CD14-positive monocyte (primary cell): ENCODE measurements around the gene CREB3L1. TPM values are rescaled to one million over a fixed set of nuclear protein-coding genes. Genes with fewer than 3 reads are reported as not detected.

ENCODE experiments used
- DNase-seq, 3 donors: peaks; one replicate each; pipeline ENCODE4 v3.0.0-alpha.2; 2011 to 2022
- H2AFZ ChIP-seq: 2 replicates; pipeline ENCODE4 v1.6.0; 2012; ENCODE audit warnings: mild to moderate bottlenecking, low read depth, low read length, inconsistent platforms; ENCODE audit not compliant: insufficient read depth, poor library complexity, severe bottlenecking
- H3K27ac ChIP-seq, 2 donors: 1 replicate in 1 of 2; 2 replicates in 1 of 2; pipeline ENCODE4 v1.5.1; 2012 to 2013; ENCODE audit warnings: low read length in 2 of 2, control low read depth in 1 of 2, inconsistent platforms in 1 of 2, low read depth in 1 of 2, mild to moderate bottlenecking in 1 of 2
- H3K27me3 ChIP-seq, 2 donors: one replicate each; pipeline versions ENCODE4 v1.6.0 to v1.6.1; 2011 to 2013; ENCODE audit warnings: low read length in 2 of 2; ENCODE audit not compliant: control insufficient read depth in 2 of 2, insufficient read depth in 2 of 2
- H3K36me3 ChIP-seq, 2 donors: replicated peaks in 1 of 2; 1 replicate in 1 of 2; 2 replicates in 1 of 2; pipeline versions ENCODE4 v1.5.1 to v1.6.1; 2012 to 2013; ENCODE audit warnings: low read length in 2 of 2, control low read depth in 1 of 2, inconsistent platforms in 1 of 2, mild to moderate bottlenecking in 1 of 2; ENCODE audit not compliant: insufficient read depth in 2 of 2, control insufficient read depth in 1 of 2
- H3K4me1 ChIP-seq, 2 donors: 1 replicate in 1 of 2; 2 replicates in 1 of 2; pipeline versions ENCODE4 v1.5.1 to v1.6.1; 2012 to 2013; ENCODE audit warnings: low read length in 2 of 2, control low read depth in 1 of 2, inconsistent platforms in 1 of 2, mild to moderate bottlenecking in 1 of 2, moderate library complexity in 1 of 2; ENCODE audit not compliant: insufficient read depth in 2 of 2, control insufficient read depth in 1 of 2
- H3K4me2 ChIP-seq: replicated peaks from 2 replicates; pipeline ENCODE3; 2012; ENCODE audit warnings: low read length, moderate library complexity, mild to moderate bottlenecking; ENCODE audit not compliant: poor library complexity, severe bottlenecking; ENCODE audit errors: extremely low read depth
- H3K4me3 ChIP-seq, 3 experiments: fragments of 200-600 bp in 1 of 3; sonication (generic) in 1 of 3; replicated peaks in 1 of 3; 1 replicate in 2 of 3; 2 replicates in 1 of 3; pipeline ENCODE4 v1.5.1; 2011 to 2013; ENCODE audit warnings: low read length in 3 of 3, mild to moderate bottlenecking in 3 of 3, control low read depth in 2 of 3, low read depth in 2 of 3, inconsistent platforms in 1 of 3, moderate library complexity in 1 of 3
- H3K79me2 ChIP-seq: 2 replicates; pipeline ENCODE4 v1.6.0; 2012; ENCODE audit warnings: mild to moderate bottlenecking, control low read depth, inconsistent platforms, low read length, moderate library complexity; ENCODE audit not compliant: insufficient read depth
- H3K9ac ChIP-seq: 2 replicates; pipeline ENCODE4 v1.6.0; 2017; ENCODE audit warnings: low read length, mild to moderate bottlenecking; ENCODE audit not compliant: insufficient read depth, poor library complexity, severe bottlenecking
- H3K9me3 ChIP-seq, 2 donors: replicated peaks in 1 of 2; 1 replicate in 1 of 2; 2 replicates in 1 of 2; pipeline versions ENCODE4 v1.5.1 to v1.6.1; 2012 to 2013; ENCODE audit warnings: low read length in 2 of 2, control low read depth in 1 of 2; ENCODE audit not compliant: control insufficient read depth in 1 of 2, insufficient read depth in 1 of 2
- H4K20me1 ChIP-seq: 2 replicates; pipeline ENCODE4 v1.6.0; 2012; ENCODE audit warnings: mild to moderate bottlenecking, low read length, control low read depth, moderate library complexity; ENCODE audit not compliant: insufficient read depth
- H3K27ac Mint-ChIP-seq, 7 donors: one replicate each; pipeline ENCODE4 v1.8.0; 2020; ENCODE audit warnings: mild to moderate bottlenecking in 7 of 7, mixed read lengths in 7 of 7, moderate library complexity in 6 of 7, inconsistent platforms in 2 of 7
- H3K27me3 Mint-ChIP-seq, 3 donors: one replicate each; pipeline ENCODE4 v1.8.0; 2021 to 2022; ENCODE audit warnings: low read depth in 3 of 3, mild to moderate bottlenecking in 3 of 3, mixed read lengths in 3 of 3, moderate library complexity in 3 of 3, inconsistent platforms in 1 of 3
- H3K36me3 Mint-ChIP-seq, 2 donors: one replicate each; pipeline ENCODE4 v1.8.0; 2020; ENCODE audit warnings: mixed read lengths in 2 of 2, inconsistent platforms in 1 of 2, mild to moderate bottlenecking in 1 of 2
- H3K4me1 Mint-ChIP-seq: one replicate; pipeline ENCODE4 v1.8.0; 2020; ENCODE audit warnings: mild to moderate bottlenecking, mixed read lengths
- H3K4me3 Mint-ChIP-seq, 2 donors: one replicate each; pipeline ENCODE4 v1.8.0; 2020; ENCODE audit warnings: mild to moderate bottlenecking in 2 of 2, mixed read lengths in 2 of 2, moderate library complexity in 1 of 2
- H3K9me3 Mint-ChIP-seq, 7 donors: one replicate each; pipeline ENCODE4 v1.8.0; 2020 to 2022; ENCODE audit warnings: mixed read lengths in 7 of 7, mild to moderate bottlenecking in 6 of 7, moderate library complexity in 6 of 7, inconsistent platforms in 2 of 7
- WGBS: methylation state at CpG from one replicate; pipeline ENCODE4 v1.1.5; 2013; ENCODE audit warnings: missing lambda C conversion rate; ENCODE audit not compliant: insufficient coverage; 5-methylcytosine and 5-hydroxymethylcytosine counted together
- intact Hi-C, 2 donors: fragments of 100-400 bp; cut with micrococcal nuclease; formaldehyde crosslinking; loops; one replicate each; pipeline versions ENCODE4 v1.15.0 to v1.15.1; 2023
- polyA plus RNA-seq, 3 donors: library from polyadenylated mRNA; depleted of rRNA in 1 of 3; unstranded in 2 of 3; stranded (reverse) in 1 of 3; fragments of 300-500 nt in 2 of 3; fragments of >200 nt in 1 of 3; fragmentation: Illumina TruSeq in 2 of 3; gene quantifications; 1 replicate in 2 of 3; 2 replicates in 1 of 3; pipeline ENCODE4 v1.2.3, GENCODE V29; 2012 to 2021
- TF ChIP-seq, protein P1 (sequence below): fragments of 200-600 bp; IDR thresholded peaks from one replicate; pipeline ENCODE4 v1.8.0; 2022; ENCODE audit warnings: antibody characterized with exemption, mild to moderate bottlenecking

Gene CREB3L1
- polyA plus RNA-seq, 3 donors: not detected

DNA sequence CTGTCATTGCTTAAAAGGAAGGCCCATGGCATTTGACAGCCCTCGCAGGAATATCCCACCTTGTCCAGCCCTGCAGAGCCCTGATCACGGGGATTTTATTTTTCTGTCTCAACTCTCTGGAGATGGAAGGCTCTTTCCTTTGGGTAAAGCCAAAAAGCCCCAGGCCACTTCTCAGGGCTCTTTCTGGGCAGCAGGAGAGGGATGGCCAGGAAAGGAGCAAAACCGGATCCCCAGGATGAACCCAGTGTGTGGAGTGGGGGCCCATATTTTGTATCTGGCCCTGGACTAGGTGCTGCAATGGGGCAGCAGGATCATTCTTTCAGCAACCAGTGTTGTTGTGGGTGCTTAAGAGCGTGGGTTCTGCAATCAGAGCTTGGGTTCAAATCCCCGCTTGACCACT lies 11.0 kb downstream of the CREB3L1 start:
- H3K4me2 ChIP-seq: no peak overlapping the region
- WGBS: 94% methylated on average over 5 of the region's 5 CpGs
- no peaks in the 10 kb centered on the region for H4K20me1 ChIP-seq
- H3K27ac ChIP-seq: no peak overlapping the region
- no peak overlapping the region for H3K4me3 ChIP-seq
- H2AFZ ChIP-seq: no peak overlapping the region
- intact Hi-C loops: no loop called here
- Mint-ChIP-seq H3K4me3 (no peak overlapping the region), H3K9me3 (no peaks in the 10 kb centered on the region), H3K36me3 (no peaks in the 10 kb centered on the region), H3K27ac (peak overlapping the region in 1 of 7 donors; percentile 76), H3K4me1 (peaks cover 10% of the 10 kb centered on the region), H3K27me3 (peaks cover 10 to 20% (median 11%) of the 10 kb centered on the region in 3 donors)
- TF ChIP-seq, protein P1, sequence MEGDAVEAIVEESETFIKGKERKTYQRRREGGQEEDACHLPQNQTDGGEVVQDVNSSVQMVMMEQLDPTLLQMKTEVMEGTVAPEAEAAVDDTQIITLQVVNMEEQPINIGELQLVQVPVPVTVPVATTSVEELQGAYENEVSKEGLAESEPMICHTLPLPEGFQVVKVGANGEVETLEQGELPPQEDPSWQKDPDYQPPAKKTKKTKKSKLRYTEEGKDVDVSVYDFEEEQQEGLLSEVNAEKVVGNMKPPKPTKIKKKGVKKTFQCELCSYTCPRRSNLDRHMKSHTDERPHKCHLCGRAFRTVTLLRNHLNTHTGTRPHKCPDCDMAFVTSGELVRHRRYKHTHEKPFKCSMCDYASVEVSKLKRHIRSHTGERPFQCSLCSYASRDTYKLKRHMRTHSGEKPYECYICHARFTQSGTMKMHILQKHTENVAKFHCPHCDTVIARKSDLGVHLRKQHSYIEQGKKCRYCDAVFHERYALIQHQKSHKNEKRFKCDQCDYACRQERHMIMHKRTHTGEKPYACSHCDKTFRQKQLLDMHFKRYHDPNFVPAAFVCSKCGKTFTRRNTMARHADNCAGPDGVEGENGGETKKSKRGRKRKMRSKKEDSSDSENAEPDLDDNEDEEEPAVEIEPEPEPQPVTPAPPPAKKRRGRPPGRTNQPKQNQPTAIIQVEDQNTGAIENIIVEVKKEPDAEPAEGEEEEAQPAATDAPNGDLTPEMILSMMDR: no peak
- peaks cover 0 to 5% of the 10 kb centered on the region in 2 donors for H3K27me3 ChIP-seq
- no peaks in the 10 kb centered on the region for H3K79me2 ChIP-seq
- peaks cover 9 to 15% of the 10 kb centered on the region in 2 donors for H3K4me1 ChIP-seq
- no peaks in the 10 kb centered on the region for H3K9me3 ChIP-seq
- DNase-seq: no peak
- no peak overlapping the region for H3K9ac ChIP-seq
- no peaks in the 10 kb centered on the region for H3K36me3 ChIP-seq

DNA sequence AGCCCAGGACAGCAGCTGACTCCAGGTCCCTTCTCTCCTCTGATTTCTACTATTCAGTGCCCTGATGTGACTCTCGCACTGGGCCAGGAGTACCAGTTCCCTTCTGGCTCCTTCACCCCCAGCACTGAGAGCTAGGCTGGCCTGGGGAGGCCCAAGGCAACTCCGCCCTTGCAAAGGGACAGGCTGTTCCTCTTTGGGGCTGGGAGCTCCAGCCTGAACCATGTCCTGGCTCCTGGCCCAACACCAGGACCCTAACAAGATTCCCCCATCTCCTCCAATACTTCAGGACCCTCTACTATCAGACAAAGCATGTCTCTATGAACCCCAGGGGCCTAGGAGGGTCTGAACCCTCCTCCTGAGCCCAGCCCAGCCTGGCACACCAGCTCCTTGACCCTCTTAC lies 12.5 kb downstream of the CREB3L1 start:
- Histone ChIP-seq H3K4me3 (no peak overlapping the region), H3K27me3 (peaks cover 0 to 6% of the 10 kb centered on the region in 2 donors), H4K20me1 (no peaks in the 10 kb centered on the region), H3K36me3 (no peaks in the 10 kb centered on the region), H3K9me3 (no peaks in the 10 kb centered on the region), H3K9ac (no peak overlapping the region), H3K79me2 (no peaks in the 10 kb centered on the region), H2AFZ (no peak overlapping the region), H3K4me2 (no peak overlapping the region), H3K4me1 (peaks cover 9 to 16% of the 10 kb centered on the region in 2 donors), H3K27ac (no peak overlapping the region)
- TF ChIP-seq, protein P1: no peak
- H3K9me3 Mint-ChIP-seq: no peaks in the 10 kb centered on the region
- H3K27me3 Mint-ChIP-seq: peaks cover 13 to 20% (median 14%) of the 10 kb centered on the region in 3 donors
- H3K36me3 Mint-ChIP-seq: no peaks in the 10 kb centered on the region
- peaks cover 11% of the 10 kb centered on the region for H3K4me1 Mint-ChIP-seq
- peak in 2 of 3 donors; percentile 20 to 21 for DNase-seq
- H3K4me3 Mint-ChIP-seq: no peak overlapping the region
- peak overlapping the region in 2 of 7 donors; percentile 35 to 64 for H3K27ac Mint-ChIP-seq
- WGBS: 60% methylated on average over 2 of the region's 2 CpGs
- intact Hi-C loops: no loop called here
